HepG2 (cell line): Measurements from ENCODE around the gene PMVK. TPM values are rescaled to one million over a fixed set of nuclear protein-coding genes. Genes with fewer than 3 reads are reported as not detected.

ENCODE experiments used
- AKNA ChIP-seq: sonication (generic); formaldehyde crosslinking; IDR thresholded peaks from 2 replicates; pipeline ENCODE4 v1.4.0; 2020; ENCODE audit warnings: missing genetic modification reagents, borderline replicate concordance
- E2F5 ChIP-seq: sonication (generic); formaldehyde crosslinking; conservative IDR thresholded peaks from 2 replicates; pipeline ENCODE4 v1.4.0; 2020; ENCODE audit warnings: missing genetic modification reagents
- JUNB ChIP-seq: sonication (generic); formaldehyde crosslinking; IDR thresholded peaks from 2 replicates; pipeline ENCODE4 v1.8.0; 2022; ENCODE audit warnings: missing genetic modification reagents, mild to moderate bottlenecking, borderline replicate concordance
- NR3C1 ChIP-seq: sonication (generic); formaldehyde crosslinking; IDR thresholded peaks from 2 replicates; pipeline ENCODE4 v1.4.0; 2020; ENCODE audit warnings: missing genetic modification reagents
- RELA ChIP-seq: sonication (generic); formaldehyde crosslinking; IDR thresholded peaks from 2 replicates; pipeline ENCODE4 v1.4.0; 2020; ENCODE audit warnings: missing genetic modification reagents
- REPIN1 ChIP-seq: sonication (generic); formaldehyde crosslinking; IDR thresholded peaks from 2 replicates; pipeline ENCODE4 v1.8.0; 2022; ENCODE audit warnings: missing genetic modification reagents, low read depth, mild to moderate bottlenecking, borderline replicate concordance
- TFAP4 ChIP-seq: sonication (generic); IDR thresholded peaks from 2 replicates; pipeline ENCODE4 v1.6.1; 2016; ENCODE audit warnings: low read depth, borderline replicate concordance
- THRA ChIP-seq: sonication (generic); formaldehyde crosslinking; IDR thresholded peaks from 2 replicates; pipeline ENCODE4 v1.4.0; 2020; ENCODE audit warnings: missing genetic modification reagents, borderline replicate concordance
- ZBTB7A ChIP-seq: sonication (generic); formaldehyde crosslinking; IDR thresholded peaks from 2 replicates; pipeline ENCODE4 v1.8.0; 2022; ENCODE audit warnings: mild to moderate bottlenecking, missing genetic modification reagents
- ZNF12 ChIP-seq: sonication (generic); formaldehyde crosslinking; IDR thresholded peaks from 2 replicates; pipeline ENCODE4 v1.5.0; 2020; ENCODE audit warnings: missing genetic modification reagents
- ZNF552 ChIP-seq: sonication (generic); formaldehyde crosslinking; IDR thresholded peaks from 2 replicates; pipeline ENCODE4 v1.9.0; 2022; ENCODE audit warnings: missing genetic modification reagents, mild to moderate bottlenecking, borderline replicate concordance
- ZNF746 ChIP-seq: sonication (generic); formaldehyde crosslinking; IDR thresholded peaks from 2 replicates; pipeline ENCODE4 v1.8.0; 2022; ENCODE audit warnings: mild to moderate bottlenecking, missing genetic modification reagents
- ZNF777 ChIP-seq: sonication (generic); formaldehyde crosslinking; IDR thresholded peaks from 2 replicates; pipeline ENCODE4 v1.4.0; 2020; ENCODE audit warnings: missing genetic modification reagents
- polyA plus RNA-seq, 8 experiments: library from polyadenylated mRNA; depleted of rRNA in 3 of 8; stranded (reverse) in 7 of 8; unstranded in 1 of 8; fragments of >200 nt; fragmentation: Illumina TruSeq in 4 of 8; extraction: Trizol in 4 of 8; gene quantifications; 2 replicates each; pipeline versions ENCODE4 v1.2.1 to v1.2.3, GENCODE V29; 2011 to 2016; ENCODE audit warnings: low read depth in 4 of 8, missing spikeins in 1 of 8, mixed read lengths in 1 of 8; ENCODE audit not compliant: insufficient read depth in 1 of 8
- total RNA-seq, 5 experiments: library from RNA; depleted of rRNA; stranded (reverse); fragments of >200 nt; fragmentation: Illumina TruSeq; extraction: Trizol; gene quantifications; 2 replicates each; pipeline ENCODE4 v1.2.3, GENCODE V29; 2016; ENCODE audit warnings: low read depth in 1 of 5
- TF ChIP-seq, protein P1 (sequence below): sonication (generic); formaldehyde crosslinking; IDR thresholded peaks from 2 replicates; pipeline ENCODE4 v1.4.0; 2020; ENCODE audit warnings: missing genetic modification reagents
- TF ChIP-seq, protein P2 (sequence below): sonication (generic); formaldehyde crosslinking; IDR thresholded peaks from 2 replicates; pipeline ENCODE4 v1.5.1; 2020; ENCODE audit warnings: missing genetic modification reagents, mild to moderate bottlenecking, borderline replicate concordance

Gene PMVK
- total and polyA plus RNA-seq, 2 of the 13 experiments (the other 11 are each of a cell fraction or from before 2014, with no cell fraction given) = 3.9 to 12.6 TPM

- no peak for TF ChIP-seq TFAP4
- TF ChIP-seq ZNF746 = peak; percentile 53; the same call in 1 of the 2 replicates
- TF ChIP-seq, protein P1, sequence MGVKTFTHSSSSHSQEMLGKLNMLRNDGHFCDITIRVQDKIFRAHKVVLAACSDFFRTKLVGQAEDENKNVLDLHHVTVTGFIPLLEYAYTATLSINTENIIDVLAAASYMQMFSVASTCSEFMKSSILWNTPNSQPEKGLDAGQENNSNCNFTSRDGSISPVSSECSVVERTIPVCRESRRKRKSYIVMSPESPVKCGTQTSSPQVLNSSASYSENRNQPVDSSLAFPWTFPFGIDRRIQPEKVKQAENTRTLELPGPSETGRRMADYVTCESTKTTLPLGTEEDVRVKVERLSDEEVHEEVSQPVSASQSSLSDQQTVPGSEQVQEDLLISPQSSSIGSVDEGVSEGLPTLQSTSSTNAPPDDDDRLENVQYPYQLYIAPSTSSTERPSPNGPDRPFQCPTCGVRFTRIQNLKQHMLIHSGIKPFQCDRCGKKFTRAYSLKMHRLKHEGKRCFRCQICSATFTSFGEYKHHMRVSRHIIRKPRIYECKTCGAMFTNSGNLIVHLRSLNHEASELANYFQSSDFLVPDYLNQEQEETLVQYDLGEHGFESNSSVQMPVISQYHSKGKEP = no peak
- no peak for TF ChIP-seq ZBTB7A (CRISPR knock-in tag)
- TF ChIP-seq RELA (CRISPR knock-in tag) = no peak
- TF ChIP-seq E2F5 (CRISPR knock-in tag) = no peak
- no peak for TF ChIP-seq NR3C1 (CRISPR knock-in tag)
- peak; percentile 98 for TF ChIP-seq THRA (CRISPR knock-in tag)
- peak; percentile 52; the same call in 1 of the 2 replicates for TF ChIP-seq REPIN1 (CRISPR knock-in tag)
- TF ChIP-seq ZNF12 (CRISPR knock-in tag) = no peak
- TF ChIP-seq ZNF552 (CRISPR knock-in tag) = no peak
- TF ChIP-seq AKNA (CRISPR knock-in tag) = no peak
- no peak for TF ChIP-seq ZNF777 (CRISPR knock-in tag)
- no peak for TF ChIP-seq JUNB (CRISPR knock-in tag)
- TF ChIP-seq, protein P2, sequence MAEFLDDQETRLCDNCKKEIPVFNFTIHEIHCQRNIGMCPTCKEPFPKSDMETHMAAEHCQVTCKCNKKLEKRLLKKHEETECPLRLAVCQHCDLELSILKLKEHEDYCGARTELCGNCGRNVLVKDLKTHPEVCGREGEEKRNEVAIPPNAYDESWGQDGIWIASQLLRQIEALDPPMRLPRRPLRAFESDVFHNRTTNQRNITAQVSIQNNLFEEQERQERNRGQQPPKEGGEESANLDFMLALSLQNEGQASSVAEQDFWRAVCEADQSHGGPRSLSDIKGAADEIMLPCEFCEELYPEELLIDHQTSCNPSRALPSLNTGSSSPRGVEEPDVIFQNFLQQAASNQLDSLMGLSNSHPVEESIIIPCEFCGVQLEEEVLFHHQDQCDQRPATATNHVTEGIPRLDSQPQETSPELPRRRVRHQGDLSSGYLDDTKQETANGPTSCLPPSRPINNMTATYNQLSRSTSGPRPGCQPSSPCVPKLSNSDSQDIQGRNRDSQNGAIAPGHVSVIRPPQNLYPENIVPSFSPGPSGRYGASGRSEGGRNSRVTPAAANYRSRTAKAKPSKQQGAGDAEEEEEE (CRISPR knock-in tag) = no peak
These were observed 8.1 kb upstream of the PMVK start (continued) for GRCh38 chr1:154944401-154945159.
